GM19043 (cell line): ENCODE results near the gene TMEFF2.

Experiments used
- ATAC-seq: cut with Tn5 transposase; IDR thresholded peaks from one replicate; pipeline ENCODE4 v1.9.1; 2021; ENCODE audit warnings: low read depth; ENCODE audit not compliant: unreplicated experiment

TMEFF2 gene

DNA sequence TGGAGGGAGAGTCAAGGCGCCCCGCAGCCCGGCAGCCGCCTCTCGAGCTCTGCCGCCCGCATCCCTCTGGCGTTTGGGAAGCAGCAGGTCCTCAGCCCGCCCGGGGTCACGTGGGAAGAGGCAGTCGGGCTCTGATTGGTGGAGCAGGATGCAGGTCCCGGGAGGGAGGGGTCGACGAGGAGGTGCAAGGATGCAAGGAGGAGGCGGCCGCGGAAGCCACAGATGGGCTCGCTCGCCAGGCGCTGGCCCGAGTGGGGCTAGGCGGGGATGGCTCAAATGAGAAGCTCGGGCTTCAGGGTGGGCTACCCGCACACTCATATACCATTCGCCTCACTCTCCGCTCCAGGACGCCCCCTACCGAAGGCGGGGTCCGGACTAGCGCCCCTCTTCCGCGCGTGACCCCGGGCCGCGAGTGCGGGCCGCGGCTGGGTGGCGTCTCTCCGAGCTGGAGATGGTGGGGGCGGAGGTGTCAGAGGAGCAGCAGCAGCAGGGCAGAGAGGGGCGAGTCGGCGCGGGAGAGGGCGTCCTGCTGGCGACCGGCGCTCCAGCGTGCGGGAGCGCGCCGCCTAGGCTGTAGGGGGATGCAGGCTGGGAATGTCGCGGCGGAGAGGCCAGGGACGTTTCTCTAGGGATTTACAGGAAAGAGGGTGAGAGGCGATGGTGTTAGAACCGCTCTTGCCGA, at the start of gene TMEFF2:
TMEFF2 (minus strand) TSS at position 68 of the 682 bp plus-strand sequence. CDS start 409 bp downstream, outside the sequence.
- peak; percentile 60 for ATAC-seq

DNA sequence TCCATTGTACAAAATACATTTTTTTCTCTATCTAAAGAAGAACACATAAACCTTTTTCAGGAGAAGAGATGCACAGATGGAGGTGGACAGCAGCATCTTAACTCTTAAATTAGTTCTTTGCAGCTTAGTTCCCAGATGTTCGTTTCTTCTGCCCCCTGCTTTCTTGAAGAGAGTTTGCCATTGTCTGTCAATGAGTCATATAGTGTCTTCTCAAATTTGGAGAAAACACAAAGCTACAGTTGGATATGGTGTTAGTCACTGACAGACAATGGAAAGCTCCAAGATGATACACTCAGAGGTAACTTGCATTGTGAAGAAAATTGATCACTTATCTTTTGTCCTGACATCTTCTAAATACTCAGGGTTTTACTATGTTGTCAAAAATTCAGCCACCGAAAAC, 48.8 kb upstream of the TMEFF2 start:
- no peak for ATAC-seq

GRCh38 chr2:192236136-192236535, 41.4 kb upstream of the TMEFF2 start:
- ATAC-seq: no peak

DNA sequence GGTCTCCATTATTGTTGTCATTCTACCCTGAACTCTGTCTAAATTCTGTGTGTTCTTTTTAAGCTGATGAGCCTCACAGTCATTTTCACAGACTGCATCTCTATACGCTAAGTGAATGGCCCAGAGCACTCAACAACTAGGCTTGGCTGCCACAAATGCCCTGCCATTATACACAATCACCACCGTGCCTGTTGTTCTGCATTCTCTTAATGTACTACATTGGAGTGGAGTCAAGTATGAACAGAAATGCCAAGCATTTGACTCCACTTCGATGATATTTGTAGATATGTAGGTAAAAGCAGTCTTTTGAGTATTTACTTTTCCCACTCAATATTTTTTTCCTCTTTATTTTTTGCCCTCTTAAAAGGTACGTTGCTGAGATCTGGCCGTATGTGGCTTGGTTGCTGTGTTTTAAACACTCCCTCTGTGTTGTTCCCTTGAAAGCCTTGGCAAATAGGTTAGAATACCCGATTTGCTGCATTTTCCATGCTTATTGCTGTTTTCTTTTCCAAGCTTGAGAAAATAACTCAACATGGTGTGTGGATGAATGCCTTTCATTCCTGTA, 36.2 kb upstream of the TMEFF2 start:
- ATAC-seq: no peak

DNA sequence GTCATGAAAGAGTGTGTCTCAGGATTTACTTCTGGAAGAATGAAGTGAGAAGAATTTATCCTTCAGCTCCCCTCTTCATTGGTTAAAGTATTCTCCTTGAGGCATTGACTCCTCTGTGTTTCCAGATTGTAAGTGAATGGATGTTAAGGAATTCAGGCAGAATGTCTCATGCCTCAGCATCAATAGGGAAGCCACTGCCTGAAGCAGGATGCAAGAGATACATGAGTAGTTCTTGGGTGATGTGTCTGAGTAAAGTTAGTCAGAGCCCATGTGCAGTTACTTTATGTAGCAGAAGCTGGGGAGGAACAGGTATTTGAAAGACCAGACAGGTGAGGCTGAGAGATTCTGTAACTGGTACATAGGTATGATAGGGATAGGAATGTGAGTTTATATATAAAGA, 34.0 kb upstream of the TMEFF2 start:
- no peak for ATAC-seq

- ATAC-seq: no peak
These were observed 24.2 kb upstream of the TMEFF2 start for GRCh38 chr2:192218970-192219369.

DNA sequence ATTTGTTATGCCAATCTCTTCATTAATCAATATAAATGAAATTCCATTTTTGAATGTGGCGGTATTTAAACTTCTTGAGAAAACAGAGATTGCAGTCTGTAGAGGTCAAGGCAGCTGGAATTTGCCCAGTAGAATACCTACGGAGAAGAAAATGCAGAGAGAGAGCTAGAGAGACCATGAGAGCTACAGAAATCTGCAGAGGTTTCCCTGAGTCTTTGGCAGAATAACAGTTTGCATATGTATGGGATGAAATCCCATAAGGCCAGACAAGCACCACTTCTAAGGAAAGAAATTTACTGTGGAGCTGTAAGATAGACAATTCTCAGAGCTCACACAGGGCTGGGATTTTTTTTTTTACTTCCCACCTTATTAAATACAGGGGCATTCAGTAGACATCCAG, 23.6 kb upstream of the TMEFF2 start:
- ATAC-seq: no peak

- ATAC-seq: no peak
These were observed 21.6 kb upstream of the TMEFF2 start for GRCh38 chr2:192216336-192216735.

DNA sequence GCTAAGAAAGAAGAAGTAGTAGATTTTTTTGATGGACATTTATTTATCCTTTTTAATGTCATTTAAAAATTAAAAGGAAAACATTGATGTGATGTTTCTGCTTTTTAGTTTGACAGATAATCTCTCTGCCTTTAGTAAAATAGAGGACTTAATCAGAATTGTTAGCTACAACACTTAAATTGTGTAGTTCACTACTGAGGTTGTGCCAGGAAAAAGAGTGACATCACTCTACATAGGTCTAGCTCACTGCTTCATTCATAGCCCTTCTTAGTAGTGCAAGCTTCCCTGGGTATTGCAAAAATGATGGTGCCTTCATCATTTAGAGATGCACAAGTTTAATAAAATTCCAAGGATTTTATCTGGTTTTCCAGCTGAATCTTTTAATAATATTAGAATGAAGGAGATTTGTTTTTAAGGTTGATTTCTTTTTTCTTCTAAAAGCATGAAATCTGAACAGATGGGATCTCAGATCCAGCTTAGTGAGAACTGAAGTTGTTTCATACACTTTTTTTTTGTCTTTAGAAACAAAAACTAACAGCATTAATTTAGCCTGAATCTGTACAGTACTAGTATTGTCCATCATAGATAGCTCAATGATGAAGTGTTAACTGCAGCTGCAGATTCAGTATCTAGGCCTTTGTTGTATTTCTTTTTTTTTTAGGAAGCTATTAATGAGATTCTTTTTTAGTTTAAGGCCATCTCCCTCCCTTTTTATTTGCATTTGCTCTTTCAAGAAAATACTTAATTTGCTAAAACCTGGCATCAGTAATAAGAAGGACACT, 20.6 kb upstream of the TMEFF2 start:
- no peak for ATAC-seq

DNA sequence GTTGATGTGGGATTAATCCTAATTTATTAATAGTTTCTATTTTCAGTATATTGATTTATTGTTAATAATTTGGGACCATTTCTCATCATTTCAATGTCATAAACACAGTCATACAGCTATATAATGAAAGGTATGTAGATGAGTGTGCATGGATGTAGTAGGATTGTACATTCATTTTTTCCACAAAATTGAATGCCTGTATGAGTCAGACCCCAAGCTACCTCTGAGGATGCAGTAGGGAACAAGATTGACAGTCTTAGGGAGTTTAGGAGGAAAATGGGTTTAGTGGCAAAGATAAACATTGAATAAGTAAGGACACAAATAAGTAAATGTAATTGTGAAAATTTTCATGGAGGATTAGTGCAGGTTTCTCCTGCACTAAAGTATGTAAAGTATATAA, 14.1 kb upstream of the TMEFF2 start:
- no peak for ATAC-seq

- ATAC-seq: no peak
These were observed 11.7 kb upstream of the TMEFF2 start for GRCh38 chr2:192206399-192206798.

DNA sequence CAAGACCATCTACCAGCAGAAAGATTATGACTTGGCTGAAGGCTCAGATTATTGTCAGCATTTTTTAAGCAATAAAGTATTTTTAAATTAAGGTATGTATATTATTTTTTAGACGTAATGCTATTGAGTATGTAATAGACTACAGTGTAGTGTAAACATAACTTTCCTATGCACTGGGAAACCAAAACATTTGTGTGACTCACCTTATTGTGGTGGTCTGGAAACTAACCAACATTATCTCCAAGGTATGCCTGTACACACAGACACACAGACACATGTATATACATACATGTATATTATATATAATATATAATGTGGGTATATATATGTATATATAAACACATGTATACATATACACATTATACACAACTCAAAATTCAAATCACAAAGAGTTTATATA, 9.1 kb upstream of the TMEFF2 start:
- ATAC-seq: no peak

GRCh38 chr2:192202373-192202772, 7.6 kb upstream of the TMEFF2 start:
- ATAC-seq: no peak

DNA sequence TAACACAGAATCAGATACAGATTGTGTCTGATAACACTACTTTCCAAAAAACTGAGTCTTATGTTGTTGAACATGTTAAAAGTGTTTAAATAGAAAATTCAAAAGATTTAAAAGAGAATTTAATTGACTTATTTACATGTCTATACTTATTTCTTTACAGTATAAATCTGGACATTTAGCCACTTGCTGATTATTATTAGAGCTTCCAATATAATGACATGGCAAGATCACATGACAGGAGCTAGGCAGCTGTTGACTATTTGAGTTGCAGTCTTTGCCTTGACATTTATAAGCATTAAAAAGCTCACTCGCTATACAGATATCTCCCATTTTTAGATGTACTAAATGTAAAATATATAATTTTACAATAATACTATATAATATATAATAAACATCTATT, 6.4 kb upstream of the TMEFF2 start:
- ATAC-seq: no peak

GRCh38 chr2:192197357-192197756, 2.6 kb upstream of the TMEFF2 start:
- no peak for ATAC-seq

DNA sequence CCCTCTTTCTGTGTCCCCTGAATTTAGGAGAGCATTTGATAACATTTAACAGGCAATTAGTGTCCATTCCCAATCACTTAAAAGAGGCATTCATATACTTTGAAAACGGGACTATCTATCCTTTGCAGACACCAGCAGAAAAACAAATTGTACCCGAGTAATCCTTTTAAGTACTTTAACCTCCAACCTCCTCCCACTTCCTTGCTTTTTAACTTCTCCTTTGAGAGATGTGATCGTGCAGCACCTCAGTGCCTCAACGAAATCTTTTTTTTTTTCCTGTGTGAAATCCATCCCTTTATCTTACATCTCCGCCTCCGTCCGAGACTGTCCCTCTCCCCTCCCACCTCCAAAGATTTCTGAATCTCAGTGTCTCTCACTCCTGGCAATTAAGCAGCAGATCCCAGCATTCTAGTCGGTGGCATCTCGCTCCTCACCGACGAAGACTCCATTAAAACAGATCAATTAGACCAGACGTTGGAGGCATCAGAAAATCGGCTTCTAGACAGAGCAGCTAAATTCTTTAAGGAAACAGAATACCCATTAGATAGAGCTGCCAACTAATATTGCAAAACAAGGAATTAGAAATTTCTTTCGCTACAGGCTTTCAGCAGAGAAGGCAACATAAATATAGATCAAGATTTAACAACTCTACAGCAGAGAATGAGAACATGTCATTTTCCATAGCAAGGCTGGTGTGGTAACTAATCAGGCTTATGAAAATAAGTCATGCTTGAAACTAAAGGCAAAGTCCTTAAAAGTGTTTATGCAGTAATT, 1.9 kb upstream of the TMEFF2 start:
- ATAC-seq: no peak

GRCh38 chr2:192195548-192196418, 1.1 kb upstream of the TMEFF2 start:
- peak; percentile 15 for ATAC-seq

DNA sequence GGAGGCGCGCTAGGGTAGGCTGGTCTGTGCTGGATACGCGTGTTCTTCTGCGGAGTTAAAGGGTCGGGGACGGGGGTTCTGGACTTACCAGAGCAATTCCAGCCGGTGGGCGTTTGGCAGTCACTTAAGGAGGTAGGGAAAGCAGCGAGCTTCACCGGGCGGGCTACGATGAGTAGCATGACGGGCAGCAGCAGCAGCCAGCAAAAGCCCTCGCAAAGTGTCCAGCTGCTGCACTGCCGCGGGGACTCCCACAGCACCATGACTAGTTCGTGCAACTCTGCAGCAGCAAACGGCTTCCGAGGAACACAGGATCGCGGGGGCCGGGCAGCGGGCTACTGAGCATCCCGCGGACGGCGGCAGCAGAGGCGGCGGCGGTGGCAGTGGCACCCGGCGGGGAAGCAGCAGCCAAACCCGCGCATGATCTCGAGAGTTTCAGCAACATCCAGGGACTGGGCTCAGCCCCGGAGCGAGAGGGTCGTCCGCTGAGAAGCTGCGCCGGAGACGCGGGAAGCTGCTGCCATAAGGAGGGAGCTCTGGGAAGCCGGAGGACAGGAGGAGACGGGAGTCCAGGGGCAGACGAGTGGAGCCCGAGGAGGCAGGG, 368 bp downstream of the TMEFF2 start:
- ATAC-seq: peak; percentile 15

DNA sequence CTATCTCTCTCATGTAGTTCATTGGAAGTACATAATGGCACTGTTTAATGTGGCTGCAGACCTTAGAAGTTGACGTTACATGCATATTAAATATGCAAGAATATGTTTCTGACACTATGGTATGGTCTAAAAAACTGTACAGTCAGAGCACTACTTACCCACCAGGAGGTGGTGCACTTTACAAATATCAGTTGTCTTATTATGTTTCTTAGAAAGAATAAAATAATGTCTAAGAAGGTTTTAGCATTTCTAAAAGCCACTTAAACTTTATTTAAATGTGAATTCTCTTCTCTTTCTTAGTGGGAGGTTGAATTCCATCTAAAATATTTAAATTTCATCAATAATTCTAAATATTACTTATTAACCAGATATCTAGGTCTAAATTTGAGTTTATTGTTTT, 4.3 kb downstream of the TMEFF2 start:
- ATAC-seq: no peak

DNA sequence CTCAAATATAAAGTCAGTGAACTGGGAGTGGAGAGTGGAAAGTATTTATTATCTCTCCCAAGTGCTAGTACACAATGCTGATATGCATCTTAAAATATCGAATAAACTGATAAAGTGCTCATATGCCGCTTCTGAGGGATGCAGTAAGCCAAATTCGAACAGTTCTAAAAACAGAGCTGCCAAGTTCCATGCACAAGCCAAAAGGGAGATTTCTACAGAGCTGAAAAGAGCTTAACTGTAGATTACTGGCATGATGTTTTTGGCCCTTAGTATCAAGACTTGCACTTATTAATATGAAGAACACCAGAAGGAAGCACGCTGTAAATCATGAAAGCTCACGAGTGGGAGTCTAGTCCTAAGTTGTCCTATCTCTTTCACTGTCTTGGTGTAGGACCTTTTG, 7.9 kb downstream of the TMEFF2 start:
- no peak for ATAC-seq
